ENCODE data around the gene E2F8. TPM values are rescaled to one million over a fixed set of nuclear protein-coding genes. Genes with fewer than 3 reads are reported as not detected.
"Not testable (repeated sequence)": the region's sequence is repeated elsewhere in the genome, so short reads cannot be mapped to it uniquely, and the experiment has no call there.

The E2F8 gene
- polyA plus RNA-seq, 1 donor from 2014 or later = 0.07 TPM

DNA sequence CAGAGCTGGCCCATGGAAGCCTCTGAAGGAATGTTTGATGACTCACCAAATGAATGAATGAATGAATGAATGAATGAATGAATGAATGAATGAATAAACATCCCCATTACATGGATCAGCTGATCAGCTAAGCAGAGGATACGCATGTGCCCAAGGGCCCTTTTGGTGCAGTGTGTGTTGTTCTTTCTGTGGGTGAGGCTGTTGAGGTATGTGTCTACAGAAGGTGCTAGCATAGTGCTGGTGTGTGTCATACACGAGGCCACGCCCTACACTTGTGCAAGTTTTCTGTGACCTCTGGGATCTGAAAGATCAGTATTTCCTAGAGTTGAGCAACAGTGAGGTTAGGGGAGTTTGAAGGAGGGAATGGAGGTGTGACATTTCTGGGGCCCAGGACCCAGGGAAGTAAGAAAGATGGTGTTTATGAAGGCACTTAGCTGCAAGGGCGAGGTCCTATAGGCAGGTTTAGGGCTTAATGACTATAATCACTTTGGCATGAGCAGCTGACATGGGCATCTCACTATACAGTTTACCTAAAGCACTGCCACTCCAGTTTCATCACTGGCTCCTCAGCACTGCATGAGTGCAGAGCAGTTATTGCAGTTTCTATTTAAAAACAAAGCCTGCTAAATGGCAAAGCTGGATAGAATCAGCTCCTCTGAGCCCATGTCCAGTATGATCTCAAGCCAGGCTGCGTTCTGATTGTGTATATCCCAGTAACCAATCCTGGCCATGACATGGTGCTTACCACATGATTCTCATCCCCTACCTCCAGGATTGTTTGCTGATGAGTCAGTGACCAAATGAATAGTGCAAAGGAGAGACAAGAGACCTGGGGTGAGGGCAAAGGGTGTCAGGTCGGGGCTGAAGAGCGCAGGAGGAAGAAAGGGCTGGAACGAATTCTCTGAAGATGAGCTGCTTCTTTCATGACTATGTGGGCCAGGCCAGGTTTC is 36.4 kb upstream of the E2F8 start:
- Histone ChIP-seq H3K9me2 (ENCODE audit: insufficient read depth, low read length) (no peaks in the 10 kb centered on the region), H3K9me3 (ENCODE audit: low read length) (no peaks in the 10 kb centered on the region), H3K9ac (ENCODE audit: low read length) (no peak overlapping the region), H2AFZ (ENCODE audit: low read depth, low read length) (no peak overlapping the region), H3K4me2 (ENCODE audit: low read length) (no peak overlapping the region), H3K79me2 (replicated peaks; ENCODE audit: insufficient read depth, low read length) (no peaks in the 10 kb centered on the region), H3K27me3 (ENCODE audit: insufficient read depth, low read depth, low read length) (no peaks in the 10 kb centered on the region), H3K36me3 (ENCODE audit: insufficient read depth, low read length) (no peaks in the 10 kb centered on the region), H3K27ac (ENCODE audit: low read length) (no peak overlapping the region), H3F3A (ENCODE audit: insufficient read depth, low read length, poor library complexity, severe bottlenecking) (no peaks in the 10 kb centered on the region), H4K20me1 (ENCODE audit: insufficient read depth) (no peaks in the 10 kb centered on the region), H3K4me3 (ENCODE audit: low read length) (no peak overlapping the region)
- TF ChIP-seq POLR2AphosphoS5 (IDR thresholded peaks at IDR 0.05) (no peak), MXI1 (conservative IDR thresholded peaks at IDR 0.05; ENCODE audit: poor library complexity, severe bottlenecking) (no peak), TAF1 (IDR thresholded peaks at IDR 0.05; ENCODE audit: low read depth) (no peak), RAD21 (conservative IDR thresholded peaks at IDR 0.05) (no peak), EZH2 (IDR thresholded peaks at IDR 0.05; ENCODE audit: borderline replicate concordance, insufficient read depth, low read length, poor library complexity, severe bottlenecking) (no peak)
- TF ChIP-seq, protein P1, sequence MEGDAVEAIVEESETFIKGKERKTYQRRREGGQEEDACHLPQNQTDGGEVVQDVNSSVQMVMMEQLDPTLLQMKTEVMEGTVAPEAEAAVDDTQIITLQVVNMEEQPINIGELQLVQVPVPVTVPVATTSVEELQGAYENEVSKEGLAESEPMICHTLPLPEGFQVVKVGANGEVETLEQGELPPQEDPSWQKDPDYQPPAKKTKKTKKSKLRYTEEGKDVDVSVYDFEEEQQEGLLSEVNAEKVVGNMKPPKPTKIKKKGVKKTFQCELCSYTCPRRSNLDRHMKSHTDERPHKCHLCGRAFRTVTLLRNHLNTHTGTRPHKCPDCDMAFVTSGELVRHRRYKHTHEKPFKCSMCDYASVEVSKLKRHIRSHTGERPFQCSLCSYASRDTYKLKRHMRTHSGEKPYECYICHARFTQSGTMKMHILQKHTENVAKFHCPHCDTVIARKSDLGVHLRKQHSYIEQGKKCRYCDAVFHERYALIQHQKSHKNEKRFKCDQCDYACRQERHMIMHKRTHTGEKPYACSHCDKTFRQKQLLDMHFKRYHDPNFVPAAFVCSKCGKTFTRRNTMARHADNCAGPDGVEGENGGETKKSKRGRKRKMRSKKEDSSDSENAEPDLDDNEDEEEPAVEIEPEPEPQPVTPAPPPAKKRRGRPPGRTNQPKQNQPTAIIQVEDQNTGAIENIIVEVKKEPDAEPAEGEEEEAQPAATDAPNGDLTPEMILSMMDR (IDR thresholded peaks at IDR 0.05; ENCODE audit: poor library complexity, severe bottlenecking) = no peak
- TF ChIP-seq, protein P2, sequence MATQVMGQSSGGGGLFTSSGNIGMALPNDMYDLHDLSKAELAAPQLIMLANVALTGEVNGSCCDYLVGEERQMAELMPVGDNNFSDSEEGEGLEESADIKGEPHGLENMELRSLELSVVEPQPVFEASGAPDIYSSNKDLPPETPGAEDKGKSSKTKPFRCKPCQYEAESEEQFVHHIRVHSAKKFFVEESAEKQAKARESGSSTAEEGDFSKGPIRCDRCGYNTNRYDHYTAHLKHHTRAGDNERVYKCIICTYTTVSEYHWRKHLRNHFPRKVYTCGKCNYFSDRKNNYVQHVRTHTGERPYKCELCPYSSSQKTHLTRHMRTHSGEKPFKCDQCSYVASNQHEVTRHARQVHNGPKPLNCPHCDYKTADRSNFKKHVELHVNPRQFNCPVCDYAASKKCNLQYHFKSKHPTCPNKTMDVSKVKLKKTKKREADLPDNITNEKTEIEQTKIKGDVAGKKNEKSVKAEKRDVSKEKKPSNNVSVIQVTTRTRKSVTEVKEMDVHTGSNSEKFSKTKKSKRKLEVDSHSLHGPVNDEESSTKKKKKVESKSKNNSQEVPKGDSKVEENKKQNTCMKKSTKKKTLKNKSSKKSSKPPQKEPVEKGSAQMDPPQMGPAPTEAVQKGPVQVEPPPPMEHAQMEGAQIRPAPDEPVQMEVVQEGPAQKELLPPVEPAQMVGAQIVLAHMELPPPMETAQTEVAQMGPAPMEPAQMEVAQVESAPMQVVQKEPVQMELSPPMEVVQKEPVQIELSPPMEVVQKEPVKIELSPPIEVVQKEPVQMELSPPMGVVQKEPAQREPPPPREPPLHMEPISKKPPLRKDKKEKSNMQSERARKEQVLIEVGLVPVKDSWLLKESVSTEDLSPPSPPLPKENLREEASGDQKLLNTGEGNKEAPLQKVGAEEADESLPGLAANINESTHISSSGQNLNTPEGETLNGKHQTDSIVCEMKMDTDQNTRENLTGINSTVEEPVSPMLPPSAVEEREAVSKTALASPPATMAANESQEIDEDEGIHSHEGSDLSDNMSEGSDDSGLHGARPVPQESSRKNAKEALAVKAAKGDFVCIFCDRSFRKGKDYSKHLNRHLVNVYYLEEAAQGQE (IDR thresholded peaks at IDR 0.05; ENCODE audit: borderline replicate concordance) = no peak

DNA sequence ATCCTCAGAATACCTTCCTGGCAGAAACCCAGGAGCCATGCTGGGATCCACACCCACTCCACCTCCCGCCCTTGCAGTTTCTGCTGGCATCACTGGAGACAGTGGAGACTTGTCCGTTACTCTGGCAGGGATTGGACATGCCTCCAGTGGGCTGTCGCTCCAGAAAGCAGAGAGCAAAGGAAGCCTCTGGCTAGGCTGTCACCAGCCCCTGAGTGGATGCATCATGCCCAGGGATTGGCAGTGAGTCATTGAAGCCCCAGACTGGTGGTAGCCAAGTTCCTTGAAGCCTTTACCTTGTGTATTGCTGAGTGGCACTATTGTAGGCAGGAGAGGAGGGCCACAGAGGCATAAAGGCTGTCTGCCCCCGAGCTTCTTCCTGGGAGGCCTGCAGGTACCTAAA is 34.8 kb upstream of the E2F8 start:
- Histone ChIP-seq H2AFZ (ENCODE audit: low read depth, low read length) (no peak overlapping the region), H3K36me3 (ENCODE audit: insufficient read depth, low read length) (no peaks in the 10 kb centered on the region), H3K9ac (ENCODE audit: low read length) (no peak overlapping the region), H3F3A (ENCODE audit: insufficient read depth, low read length, poor library complexity, severe bottlenecking) (no peaks in the 10 kb centered on the region), H3K9me3 (ENCODE audit: low read length) (no peaks in the 10 kb centered on the region), H3K4me3 (ENCODE audit: low read length) (no peak overlapping the region), H3K27ac (ENCODE audit: low read length) (no peak overlapping the region), H3K4me2 (ENCODE audit: low read length) (no peak overlapping the region), H3K9me2 (ENCODE audit: insufficient read depth, low read length) (no peaks in the 10 kb centered on the region), H4K20me1 (ENCODE audit: insufficient read depth) (no peaks in the 10 kb centered on the region), H3K79me2 (replicated peaks; ENCODE audit: insufficient read depth, low read length) (no peaks in the 10 kb centered on the region), H3K27me3 (ENCODE audit: insufficient read depth, low read depth, low read length) (no peaks in the 10 kb centered on the region)
- TF ChIP-seq SMC3 (conservative IDR thresholded peaks at IDR 0.05; ENCODE audit: poor library complexity) (no peak), EZH2 (IDR thresholded peaks at IDR 0.05; ENCODE audit: borderline replicate concordance, insufficient read depth, low read length, poor library complexity, severe bottlenecking) (no peak), TAF1 (IDR thresholded peaks at IDR 0.05; ENCODE audit: low read depth) (no peak), EP300 (conservative IDR thresholded peaks at IDR 0.05; ENCODE audit: poor library complexity, severe bottlenecking) (no peak), POLR2AphosphoS5 (IDR thresholded peaks at IDR 0.05) (no peak), RAD21 (conservative IDR thresholded peaks at IDR 0.05) (no peak), MXI1 (conservative IDR thresholded peaks at IDR 0.05; ENCODE audit: poor library complexity, severe bottlenecking) (no peak)
- TF ChIP-seq, protein P1 (IDR thresholded peaks at IDR 0.05; ENCODE audit: poor library complexity, severe bottlenecking) = no peak
- TF ChIP-seq, protein P2 (IDR thresholded peaks at IDR 0.05; ENCODE audit: borderline replicate concordance) = no peak

DNA sequence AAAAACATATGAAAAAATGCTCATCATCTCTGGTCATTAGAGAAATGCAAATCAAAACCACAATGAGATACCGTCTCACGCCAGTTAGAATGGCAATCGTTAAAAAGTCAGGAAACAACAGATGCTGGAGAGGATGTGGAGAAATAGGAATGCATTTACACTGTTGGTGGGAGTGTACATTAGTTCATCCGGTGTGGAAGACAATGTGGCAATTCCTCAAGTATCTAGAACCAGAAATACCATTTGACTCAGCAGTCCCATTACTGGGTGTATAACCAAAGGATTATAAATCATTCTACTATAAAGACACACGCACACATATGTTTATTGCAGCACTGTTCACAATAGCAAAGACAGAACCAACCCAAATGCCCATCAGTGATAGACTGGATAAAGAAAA is 32.5 kb upstream of the E2F8 start:
- not testable (repeated sequence) for H3K79me2 ChIP-seq (replicated peaks; ENCODE audit: insufficient read depth, low read length); H3K36me3 ChIP-seq (ENCODE audit: insufficient read depth, low read length); H2AFZ ChIP-seq (ENCODE audit: low read depth, low read length); H3F3A ChIP-seq (ENCODE audit: insufficient read depth, low read length, poor library complexity, severe bottlenecking); H3K9me3 ChIP-seq (ENCODE audit: low read length); H3K4me2 ChIP-seq (ENCODE audit: low read length); H3K27ac ChIP-seq (ENCODE audit: low read length); H4K20me1 ChIP-seq (ENCODE audit: insufficient read depth); H3K9me2 ChIP-seq (ENCODE audit: insufficient read depth, low read length); H3K27me3 ChIP-seq (ENCODE audit: insufficient read depth, low read depth, low read length); H3K4me3 ChIP-seq (ENCODE audit: low read length); H3K9ac ChIP-seq (ENCODE audit: low read length)

All from neural cell (in vitro differentiated cells).